Activated CD4-positive, alpha-beta T cell treated with anti-CD3 and anti-CD28 coated beads, Interleukin-2, amount 50 U/mL, for 1 hour (primary cell): ENCODE results near the gene ERGIC1.
"Not testable (repeated sequence)": the region's sequence is repeated elsewhere in the genome, so short reads cannot be mapped to it uniquely, and the experiment has no call there.

Source experiments
- DNase-seq: peaks from one replicate; pipeline ENCODE4 v3.0.0-alpha.2; 2020

Gene ERGIC1

GRCh38 chr5:172833686-172834414 is at the start of gene ERGIC1:
TSS of gene ERGIC1 (plus strand) at chr5:172834251. CDS start at chr5:172834414, 163 bp downstream.
- DNase-seq, result peak; percentile 50

DNA sequence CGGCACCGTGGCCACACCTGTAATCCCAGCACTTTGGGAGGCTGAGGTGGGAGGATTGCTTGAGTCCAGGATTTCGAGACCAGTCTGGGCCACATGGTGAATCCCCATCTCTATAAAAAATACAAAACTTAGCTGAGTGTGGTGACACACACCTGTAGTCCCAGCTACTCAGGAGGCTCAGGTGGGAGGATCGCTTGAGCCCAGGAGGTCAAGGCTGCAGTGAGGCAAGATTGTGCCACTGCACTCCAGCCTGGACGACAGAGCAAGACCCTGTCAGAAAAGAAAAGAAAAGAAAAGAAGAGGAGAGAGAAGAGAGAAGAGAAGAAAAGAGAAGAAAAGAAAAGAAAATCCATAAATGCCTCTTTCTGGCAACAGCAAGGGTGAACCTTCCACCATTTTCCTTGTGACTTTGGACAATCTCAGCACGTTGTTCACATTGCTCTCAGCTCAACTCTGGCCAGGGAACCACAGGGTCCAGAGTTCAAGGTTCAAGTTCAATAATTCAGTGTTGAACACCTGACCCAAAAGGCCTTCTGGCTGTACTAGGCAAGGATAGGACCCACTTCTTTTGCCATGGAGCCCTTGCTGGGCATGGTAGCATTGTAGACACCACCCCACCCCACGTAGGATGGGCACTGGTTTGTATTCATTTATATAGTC is 48.5 kb upstream of the ERGIC1 start:
- DNase-seq, result no peak

DNA sequence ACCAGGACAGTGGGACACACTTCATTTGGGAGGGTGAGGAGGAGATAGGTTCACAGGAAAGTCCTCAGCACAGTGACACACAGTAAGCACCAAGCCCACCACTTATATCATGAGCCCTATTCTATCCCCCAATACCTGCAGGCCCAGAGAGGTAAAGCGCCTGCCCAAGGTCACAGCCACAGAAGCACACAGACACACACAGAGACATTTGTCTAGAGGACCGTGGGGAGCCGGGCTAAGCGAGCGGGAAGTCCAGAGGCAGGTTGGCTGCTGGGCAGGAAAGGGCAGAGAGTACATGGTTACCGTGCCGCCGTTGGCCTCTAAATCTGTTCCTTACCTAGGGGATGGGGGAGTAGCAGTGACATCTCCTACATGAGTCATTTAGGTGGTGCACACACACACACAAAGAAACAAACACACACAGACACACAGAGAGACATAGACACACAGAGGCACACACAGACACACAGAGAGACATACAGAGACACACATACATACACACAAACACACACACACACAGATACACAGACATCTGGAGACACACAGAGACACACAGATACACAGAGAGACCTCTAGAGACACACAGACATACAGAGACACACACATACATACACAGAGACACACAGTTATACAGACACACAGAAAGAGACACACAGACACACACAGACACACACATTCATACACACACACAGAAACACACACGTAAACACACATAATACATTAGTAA is 47.2 kb upstream of the ERGIC1 start:
- DNase-seq, result no peak

DNA sequence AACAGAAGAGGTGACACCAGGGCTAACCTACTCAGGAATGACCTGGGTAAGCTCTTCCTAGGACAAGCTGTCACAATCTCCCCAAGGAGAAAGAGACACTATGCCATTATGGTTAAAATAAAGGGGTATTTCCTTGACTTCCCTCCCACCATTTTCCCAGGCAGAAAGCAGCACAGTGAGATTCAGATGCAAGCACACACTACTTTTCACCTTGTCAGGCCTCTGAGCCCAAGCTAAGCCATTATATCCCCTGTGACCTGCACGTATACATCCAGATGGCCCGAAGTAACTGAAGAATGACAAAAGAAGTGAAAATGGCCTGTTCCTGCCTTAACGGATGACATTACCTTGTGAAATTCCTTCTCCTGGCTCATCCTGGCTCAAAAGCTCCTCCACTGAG is 46.5 kb upstream of the ERGIC1 start:
- not testable (repeated sequence) for DNase-seq

DNA sequence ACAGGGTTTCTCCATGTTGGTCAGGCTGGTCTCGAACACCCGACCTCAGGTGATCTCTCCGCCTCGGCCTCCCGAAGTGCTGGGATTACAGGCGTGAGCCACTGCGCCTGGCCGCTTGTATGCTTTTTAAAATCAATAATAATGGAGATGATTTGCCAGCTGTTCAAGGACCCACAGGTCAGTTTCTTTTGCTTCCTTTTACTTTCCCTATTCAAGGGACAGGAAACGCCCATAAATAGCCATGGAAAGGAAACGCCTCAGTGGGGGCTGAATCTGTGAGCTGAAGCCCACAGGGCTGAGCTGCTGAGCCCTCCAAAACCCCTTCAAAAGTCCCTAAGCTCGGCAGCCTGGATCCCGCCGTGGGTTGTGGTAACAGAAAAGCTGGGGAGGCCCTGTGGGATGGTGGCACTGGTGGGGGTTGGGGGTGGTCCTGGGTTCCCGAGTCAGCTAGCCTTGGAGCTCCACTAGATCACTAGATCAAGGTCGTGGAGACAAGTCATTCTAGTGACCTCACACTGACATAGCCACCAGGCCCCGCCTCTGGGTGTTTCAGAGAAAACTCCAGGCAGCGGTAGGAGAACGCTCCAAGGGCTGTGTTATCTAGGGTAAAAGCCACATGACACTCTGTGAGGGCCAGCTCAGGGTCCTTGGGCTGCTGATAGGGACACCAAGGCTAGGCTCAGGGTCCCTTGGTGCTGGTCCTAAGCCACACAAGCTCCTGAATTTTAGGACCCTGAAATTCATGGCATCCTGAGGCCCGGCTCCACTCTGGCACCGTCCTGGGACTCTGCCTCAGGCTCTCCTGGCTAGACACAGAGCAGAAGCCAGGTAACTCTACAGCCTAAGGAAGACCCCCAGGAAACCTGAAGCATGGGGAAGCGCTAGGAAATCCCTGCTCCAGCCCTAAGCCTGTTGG is 45.0 kb upstream of the ERGIC1 start:
- no peak for DNase-seq

GRCh38 chr5:172789687-172790495 is 44.2 kb upstream of the ERGIC1 start:
- no peak for DNase-seq

GRCh38 chr5:172790496-172790889 is 43.6 kb upstream of the ERGIC1 start:
- no peak for DNase-seq

GRCh38 chr5:172791286-172791685 is 42.8 kb upstream of the ERGIC1 start:
- DNase-seq, result no peak

DNA sequence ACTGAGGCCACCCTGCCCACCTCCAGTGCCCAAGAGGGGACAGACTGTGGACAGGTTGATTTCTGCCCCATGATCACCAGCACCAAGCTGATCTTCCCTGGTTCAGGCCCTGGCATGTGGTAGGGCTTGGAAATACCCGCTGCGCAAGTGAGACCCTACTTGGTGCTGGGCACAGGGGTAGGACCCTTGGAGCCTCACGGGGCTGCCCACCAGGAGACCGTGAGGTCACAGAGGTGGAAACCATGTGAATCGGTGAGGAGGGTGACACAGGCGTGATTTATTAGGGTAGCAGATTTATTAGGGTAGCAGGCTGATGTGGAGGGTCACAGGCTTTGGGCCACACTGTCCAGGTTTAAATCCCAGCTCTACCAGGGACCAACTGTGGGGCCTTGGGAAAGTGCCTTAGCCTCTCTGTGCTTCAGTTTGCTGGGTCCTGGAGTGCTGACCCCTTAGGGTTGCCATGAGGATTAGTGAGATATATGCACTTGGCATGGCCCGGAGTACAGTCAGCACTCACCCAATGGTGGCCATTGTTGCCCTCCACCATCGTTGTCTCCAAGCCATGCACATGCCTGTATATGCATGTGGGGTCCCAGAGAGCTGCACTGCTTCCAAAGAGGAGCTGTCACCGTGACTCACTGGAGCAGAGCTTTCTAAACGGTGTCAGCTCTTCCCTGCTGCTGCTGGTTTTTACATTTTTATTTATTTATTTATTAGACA is 42.2 kb upstream of the ERGIC1 start:
- DNase-seq, result no peak

DNA sequence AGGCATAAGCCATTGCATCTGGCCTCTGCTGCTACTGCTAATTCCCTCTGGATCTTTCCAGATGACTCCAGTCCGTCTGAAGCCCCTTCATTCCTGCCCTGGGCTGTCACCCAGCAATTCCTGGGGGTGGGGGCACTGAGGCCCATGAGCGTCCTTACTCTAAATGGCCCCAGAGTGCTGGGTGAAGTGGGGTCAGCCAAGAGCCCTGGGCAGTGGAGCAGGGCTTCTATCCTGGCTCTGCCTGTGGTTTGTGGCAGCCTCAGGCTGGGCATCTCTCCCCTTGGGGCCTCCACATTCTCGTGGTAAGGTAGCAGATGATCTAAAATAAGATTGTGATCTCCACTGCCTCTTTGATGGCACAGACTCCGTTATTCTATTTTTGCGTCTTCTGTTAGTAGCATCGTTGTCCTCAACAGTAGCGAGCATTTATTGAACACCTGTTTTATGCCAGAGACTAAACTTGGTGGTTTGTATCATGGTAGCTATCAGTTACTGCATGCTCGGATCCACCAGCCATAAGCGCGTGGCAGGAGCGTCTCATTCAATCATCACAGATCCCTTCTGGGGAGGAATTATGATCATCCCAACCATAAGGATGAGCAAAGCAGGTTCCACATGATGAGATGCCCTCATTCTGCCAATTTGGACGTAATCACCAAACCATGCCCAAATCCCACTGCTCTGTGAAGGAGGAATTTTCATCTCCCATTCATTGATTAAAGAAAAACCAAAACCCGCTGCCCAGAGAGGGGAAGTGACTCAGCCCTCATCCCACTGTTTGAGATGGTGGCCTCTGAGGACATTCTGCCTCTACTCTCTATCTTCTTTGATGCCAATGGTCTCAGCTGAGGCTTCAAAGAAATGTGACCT is 41.1 kb upstream of the ERGIC1 start:
- DNase-seq, result no peak

DNA sequence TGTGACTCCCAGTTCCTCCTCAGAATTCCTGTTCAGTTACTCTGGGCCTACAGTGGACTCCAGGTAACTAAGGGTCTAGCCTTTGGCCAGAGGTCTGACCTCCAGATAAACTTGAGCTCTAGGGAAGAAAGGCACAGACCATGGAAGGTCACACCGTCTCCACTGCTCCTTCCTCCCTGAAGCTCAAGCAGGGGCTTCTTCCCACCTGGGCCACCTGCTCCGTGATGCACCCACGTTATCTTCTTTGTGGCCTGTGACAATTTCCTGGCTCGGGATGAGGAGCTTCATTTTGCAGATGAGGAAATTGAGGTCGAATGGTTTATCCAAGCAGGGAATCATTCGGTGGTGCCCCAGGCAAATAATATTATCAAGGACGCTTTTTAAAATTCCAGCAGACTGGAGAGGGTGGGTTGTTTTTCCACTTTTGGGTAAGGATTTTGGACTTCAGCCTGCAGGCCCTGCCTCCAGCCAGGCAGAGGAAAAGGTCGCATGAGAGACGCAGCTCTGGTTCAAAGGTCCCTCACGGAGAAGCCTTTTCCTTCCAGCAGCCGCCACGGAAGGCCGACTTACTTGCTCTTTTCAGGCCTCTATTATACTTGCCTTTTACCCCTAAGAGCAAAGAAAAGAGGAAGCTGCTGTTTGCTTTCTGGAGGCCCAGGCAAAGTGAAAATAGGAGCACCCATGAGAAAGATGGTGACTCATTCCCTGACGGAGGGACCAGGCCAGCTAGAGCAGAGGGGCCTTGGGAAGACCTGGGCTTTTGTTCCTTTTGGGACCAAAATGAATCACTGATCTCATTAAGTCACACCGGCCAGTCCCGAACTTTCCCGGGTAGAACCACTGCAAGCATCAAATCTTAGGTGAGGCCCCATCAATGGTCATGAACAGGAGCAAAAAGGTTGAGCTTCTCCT is 40.2 kb upstream of the ERGIC1 start:
- no peak for DNase-seq

DNA sequence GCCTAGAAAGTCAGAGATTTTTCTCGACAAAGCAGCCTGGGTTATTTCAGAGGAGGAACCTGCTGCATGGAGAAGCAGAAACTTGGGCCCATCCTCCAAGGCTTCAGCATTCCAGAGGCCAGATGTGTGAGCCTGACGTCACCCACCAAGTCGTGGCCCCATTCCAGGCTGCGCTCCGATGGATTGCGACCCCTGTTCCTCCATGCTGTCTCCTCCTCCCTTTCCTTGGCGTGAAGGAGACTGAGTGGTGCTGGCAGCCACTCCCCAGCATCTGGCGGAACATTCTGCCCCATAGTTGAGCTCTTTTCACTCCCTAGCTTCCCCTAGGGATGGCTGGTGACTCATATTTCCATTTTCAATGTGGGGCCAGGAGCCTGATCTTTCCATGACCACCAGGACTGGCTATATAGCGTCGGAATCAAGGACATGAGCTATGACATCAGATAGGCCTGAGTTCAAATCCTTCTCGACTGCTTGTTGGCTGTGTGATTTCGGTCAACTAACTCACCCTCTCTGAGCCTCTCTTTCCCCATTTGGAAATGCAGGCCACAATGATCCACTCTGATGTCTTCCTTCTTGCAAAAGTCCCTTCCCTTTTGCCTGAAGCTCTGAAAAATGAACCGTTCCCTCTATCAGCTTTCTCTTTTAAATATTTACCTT is 38.6 kb upstream of the ERGIC1 start:
- no peak for DNase-seq

GRCh38 chr5:172796306-172796705 is 37.7 kb upstream of the ERGIC1 start:
- no peak for DNase-seq

DNA sequence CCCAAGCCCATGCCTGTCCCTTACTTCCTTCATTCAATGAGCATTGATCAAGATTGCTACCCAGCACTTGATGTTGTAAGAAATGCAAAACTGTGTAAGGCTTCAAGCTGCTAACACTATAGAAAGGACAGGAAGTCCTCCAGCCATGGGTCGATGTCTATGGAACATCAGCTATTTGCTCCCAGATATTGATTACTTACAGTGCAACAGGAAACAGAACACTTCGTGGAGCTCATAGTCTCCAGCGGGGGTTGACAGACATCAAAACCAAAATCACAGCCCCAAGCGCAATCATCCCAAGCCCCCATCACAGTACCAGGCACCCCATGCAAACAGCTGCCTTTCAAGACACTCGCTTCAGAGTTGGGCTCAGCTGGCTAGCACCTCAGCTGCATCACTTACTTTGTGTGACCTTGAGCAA is 36.3 kb upstream of the ERGIC1 start:
- no peak for DNase-seq

GRCh38 chr5:172798422-172799215 is 35.4 kb upstream of the ERGIC1 start:
- DNase-seq, result no peak

- no peak for DNase-seq
Measured at GRCh38 chr5:172799416-172799815, 34.6 kb upstream of the ERGIC1 start.

DNA sequence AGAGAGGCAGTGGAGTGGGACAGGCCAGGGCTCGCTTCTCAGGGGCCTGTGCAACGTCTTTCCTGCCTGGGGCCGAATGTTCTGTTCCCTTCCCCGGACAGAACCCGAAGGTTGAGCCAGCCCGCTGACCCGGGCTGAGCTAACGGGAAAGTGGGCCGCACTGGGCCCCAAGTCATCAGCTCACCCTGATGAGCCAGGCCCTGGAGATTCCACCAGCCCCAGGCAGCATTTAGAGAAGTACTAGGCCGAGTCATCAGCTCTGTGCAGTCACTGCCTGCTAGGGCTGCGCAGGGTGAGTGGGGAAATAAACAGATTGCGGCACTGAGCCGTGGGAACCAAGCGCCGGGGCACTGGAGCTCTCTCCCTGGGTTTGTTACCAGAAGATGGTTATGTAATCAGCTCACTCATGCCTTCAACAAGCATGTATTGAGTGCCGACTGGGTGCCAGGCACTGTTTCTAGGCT is 33.9 kb upstream of the ERGIC1 start:
- no peak for DNase-seq
